Measurements from ENCODE around the gene SLC6A3. TPM values are rescaled to one million over a fixed set of nuclear protein-coding genes. Genes with fewer than 3 reads are reported as not detected.

Gene SLC6A3
- total and polyA plus RNA-seq, 7 donors, result under 0.01 to 0.01 TPM; not detected in 5

DNA sequence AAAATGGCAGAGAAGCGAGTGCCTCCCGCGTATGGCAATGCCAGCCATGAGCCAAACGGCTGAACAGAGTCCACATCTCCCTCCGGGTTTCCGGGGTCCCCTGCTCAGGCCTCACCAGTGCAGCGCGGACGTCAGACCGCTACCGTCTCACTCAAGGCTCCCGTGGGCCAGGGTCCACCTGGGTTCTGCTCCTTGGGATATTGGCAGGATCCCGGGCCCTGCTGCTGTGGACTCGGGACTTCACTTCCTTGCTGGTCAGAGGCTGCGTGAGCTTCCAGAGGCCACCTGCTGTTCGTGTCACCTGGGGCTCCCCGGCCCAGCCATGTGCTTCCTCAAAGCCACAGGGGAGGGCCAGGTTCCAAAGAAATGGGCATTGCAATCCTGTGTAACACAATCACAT is 61.9 kb downstream of the SLC6A3 start:
- H3K4me1 ChIP-seq, result no peaks in the 10 kb centered on the region
- intact Hi-C loops (cut with DNase I), result loop anchor here in 1 of 2 donors (10.0 kb wide), 1 partner anchor 261 kb away; no protein-coding TSS in a partner anchor
- H3K27ac ChIP-seq, result no peak overlapping the region
- ATAC-seq (no peak), DNase-seq (peak in 1 of 2 donors; percentile 27)
- H3K4me3 ChIP-seq, result no peak overlapping the region
- H3K36me3 ChIP-seq (ENCODE audit: insufficient read depth in 1 of 2, low read depth in 1 of 2), result no peaks in the 10 kb centered on the region
- no peaks in the 10 kb centered on the region for H3K9me3 ChIP-seq
- TF ChIP-seq, protein P1, sequence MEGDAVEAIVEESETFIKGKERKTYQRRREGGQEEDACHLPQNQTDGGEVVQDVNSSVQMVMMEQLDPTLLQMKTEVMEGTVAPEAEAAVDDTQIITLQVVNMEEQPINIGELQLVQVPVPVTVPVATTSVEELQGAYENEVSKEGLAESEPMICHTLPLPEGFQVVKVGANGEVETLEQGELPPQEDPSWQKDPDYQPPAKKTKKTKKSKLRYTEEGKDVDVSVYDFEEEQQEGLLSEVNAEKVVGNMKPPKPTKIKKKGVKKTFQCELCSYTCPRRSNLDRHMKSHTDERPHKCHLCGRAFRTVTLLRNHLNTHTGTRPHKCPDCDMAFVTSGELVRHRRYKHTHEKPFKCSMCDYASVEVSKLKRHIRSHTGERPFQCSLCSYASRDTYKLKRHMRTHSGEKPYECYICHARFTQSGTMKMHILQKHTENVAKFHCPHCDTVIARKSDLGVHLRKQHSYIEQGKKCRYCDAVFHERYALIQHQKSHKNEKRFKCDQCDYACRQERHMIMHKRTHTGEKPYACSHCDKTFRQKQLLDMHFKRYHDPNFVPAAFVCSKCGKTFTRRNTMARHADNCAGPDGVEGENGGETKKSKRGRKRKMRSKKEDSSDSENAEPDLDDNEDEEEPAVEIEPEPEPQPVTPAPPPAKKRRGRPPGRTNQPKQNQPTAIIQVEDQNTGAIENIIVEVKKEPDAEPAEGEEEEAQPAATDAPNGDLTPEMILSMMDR (IDR thresholded peaks at IDR 0.05), result no peak
- WGBS, 3 donors, result 70 to 74% (median 73%) methylated on average over 17 of the region's 17 CpGs
- H3K27me3 ChIP-seq (ENCODE audit: insufficient read depth in 3 of 3, low read length in 2 of 3), result peaks cover 0 to 66% (median 23%) of the 10 kb centered on the region in 3 donors

DNA sequence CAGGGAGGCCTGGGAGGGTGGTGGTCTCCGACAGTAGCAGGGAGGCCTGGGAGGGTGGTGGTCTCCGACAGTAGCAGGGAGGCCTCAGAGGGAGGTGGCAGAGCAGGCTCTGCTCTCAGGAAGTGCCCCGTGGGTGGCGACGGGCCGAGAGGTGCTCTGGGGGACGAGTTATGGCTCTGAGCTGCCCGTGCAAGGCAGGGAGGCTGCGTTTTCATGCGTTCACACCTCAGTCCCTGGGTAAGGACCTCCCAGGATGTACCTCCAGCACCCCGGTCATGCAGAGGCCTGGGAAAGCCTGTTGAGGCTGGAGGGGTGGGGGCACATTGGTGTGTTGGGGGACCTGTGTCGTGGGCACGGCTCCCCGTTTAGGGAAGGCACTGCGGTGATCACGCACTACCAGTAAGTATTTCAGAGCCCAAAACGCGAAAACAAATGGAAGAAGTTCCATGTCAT is 63.0 kb downstream of the SLC6A3 start:
- TF ChIP-seq, protein P1 (IDR thresholded peaks at IDR 0.05), result no peak
- Histone ChIP-seq H3K36me3 (ENCODE audit: insufficient read depth in 1 of 2, low read depth in 1 of 2) (no peaks in the 10 kb centered on the region), H3K9me3 (no peaks in the 10 kb centered on the region), H3K27me3 (ENCODE audit: insufficient read depth in 3 of 3, low read length in 2 of 3) (peaks cover 0 to 57% (median 25%) of the 10 kb centered on the region in 3 donors), H3K4me1 (no peaks in the 10 kb centered on the region), H3K27ac (no peak overlapping the region), H3K4me3 (no peak overlapping the region)
- ATAC-seq (no peak), DNase-seq (peak in 1 of 2 donors; percentile 35)
- 83 to 90% (median 83%) methylated on average over 17 to 18 of the region's 18 CpGs for WGBS, 3 donors
- intact Hi-C loops (cut with DNase I), result loop anchor here in 1 of 2 donors (10.0 kb wide), 1 partner anchor 263 kb away; no protein-coding TSS in a partner anchor

DNA sequence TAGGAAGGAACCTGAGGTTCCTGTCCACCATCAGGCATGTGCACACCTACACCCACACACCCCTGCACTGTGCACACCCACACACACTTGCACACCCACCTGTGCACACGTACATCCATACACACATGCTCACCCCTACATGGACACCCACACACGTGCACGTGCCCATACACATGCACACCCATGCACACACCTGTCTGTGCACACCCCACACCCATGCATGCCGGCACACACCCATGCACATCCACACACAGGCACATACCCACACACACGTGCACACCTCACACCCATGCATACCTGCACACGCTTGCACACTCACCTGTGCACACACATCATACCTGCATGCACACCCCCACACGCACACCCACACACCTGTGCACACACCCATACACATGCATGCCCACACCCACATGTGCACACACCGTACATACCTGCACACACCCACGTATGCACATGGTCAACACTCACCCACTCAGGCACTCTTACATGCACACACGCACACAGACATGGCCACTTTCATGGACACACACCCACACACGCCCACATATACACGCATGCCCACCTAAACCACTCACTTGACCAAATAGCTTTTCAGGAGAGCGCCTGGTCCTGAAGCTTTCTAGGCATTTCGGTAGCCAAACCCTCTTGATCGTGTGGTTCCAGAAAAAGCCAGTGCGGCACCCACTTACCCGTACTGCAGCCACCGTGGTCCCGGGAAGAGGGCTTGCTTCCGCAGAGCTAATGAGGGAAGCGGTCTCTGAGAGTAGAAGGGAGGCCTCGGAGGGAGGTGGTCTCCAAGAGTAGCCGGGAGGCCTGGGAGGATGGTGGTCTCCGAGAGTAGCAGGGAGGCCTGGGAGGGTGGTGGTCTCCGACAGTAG is 63.6 kb downstream of the SLC6A3 start:
- no peaks in the 10 kb centered on the region for H3K4me1 ChIP-seq
- DNase-seq (peak in 1 of 2 donors; percentile 26), ATAC-seq (no peak)
- H3K9me3 ChIP-seq, result no peaks in the 10 kb centered on the region
- H3K27me3 ChIP-seq (ENCODE audit: insufficient read depth in 3 of 3, low read length in 2 of 3), result peaks cover 0 to 54% (median 20%) of the 10 kb centered on the region in 3 donors
- 83 to 86% (median 84%) methylated on average over 24 to 25 of the region's 25 CpGs for WGBS, 3 donors
- TF ChIP-seq, protein P1 (IDR thresholded peaks at IDR 0.05), result no peak
- no peak overlapping the region for H3K4me3 ChIP-seq
- intact Hi-C loops (cut with DNase I), result loop anchor here in 1 of 2 donors (10.0 kb wide), 1 partner anchor 263 kb away; no protein-coding TSS in a partner anchor
- no peak overlapping the region for H3K27ac ChIP-seq
- H3K36me3 ChIP-seq (ENCODE audit: insufficient read depth in 1 of 2, low read depth in 1 of 2), result no peaks in the 10 kb centered on the region

DNA sequence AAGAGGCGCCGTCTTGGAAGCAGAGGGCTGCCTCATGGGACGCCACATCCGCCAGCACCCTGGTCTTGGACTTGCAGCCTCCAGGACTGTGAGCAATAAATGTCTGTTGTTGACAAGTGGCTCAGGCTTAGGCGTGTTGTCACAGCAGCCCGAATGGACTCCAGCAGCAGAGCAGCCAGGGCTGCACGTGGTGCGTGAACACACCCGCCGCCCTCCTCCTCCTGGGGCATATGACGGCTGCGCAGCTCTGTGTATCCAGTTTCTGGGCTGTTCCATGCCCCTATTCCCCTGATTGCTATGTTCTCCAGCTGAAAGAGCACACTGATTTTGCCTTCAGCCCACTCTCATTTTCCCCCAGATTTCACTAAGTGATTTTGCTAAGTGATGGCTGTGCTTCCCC is 64.3 kb downstream of the SLC6A3 start:
- Histone ChIP-seq H3K4me3 (no peak overlapping the region), H3K9me3 (no peaks in the 10 kb centered on the region), H3K36me3 (ENCODE audit: insufficient read depth in 1 of 2, low read depth in 1 of 2) (no peaks in the 10 kb centered on the region), H3K4me1 (no peaks in the 10 kb centered on the region), H3K27me3 (ENCODE audit: insufficient read depth in 3 of 3, low read length in 2 of 3) (peaks cover 0 to 50% (median 15%) of the 10 kb centered on the region in 3 donors), H3K27ac (no peak overlapping the region)
- TF ChIP-seq, protein P1 (IDR thresholded peaks at IDR 0.05), result no peak
- DNase-seq, result peak in 1 of 2 donors; percentile 51
- peak in 3 of 4 donors; percentile 11 to 52 (median 24) for ATAC-seq
- intact Hi-C loops (cut with DNase I), result loop anchor here in 1 of 2 donors (10.0 kb wide), 1 partner anchor 264 kb away; no protein-coding TSS in a partner anchor
- WGBS, 3 donors, result 37 to 52% (median 46%) methylated on average over 12 of the region's 12 CpGs
